PC-9 (cell line): Measurements from ENCODE around the gene PRR29.

Experiments used
- EZH2 ChIP-seq: fragments of 200-600 bp; sonication (generic); IDR thresholded peaks from 2 replicates; pipeline ENCODE4 v1.8.0; 2017; ENCODE audit warnings: antibody characterized with exemption, low read depth
- TF ChIP-seq, protein P1 (sequence below): fragments of 200-600 bp; sonication (generic); conservative IDR thresholded peaks from 2 replicates; pipeline ENCODE4 v1.6.1; 2017; ENCODE audit warnings: mixed run types, antibody characterized with exemption, mild to moderate bottlenecking, moderate library complexity

DNA sequence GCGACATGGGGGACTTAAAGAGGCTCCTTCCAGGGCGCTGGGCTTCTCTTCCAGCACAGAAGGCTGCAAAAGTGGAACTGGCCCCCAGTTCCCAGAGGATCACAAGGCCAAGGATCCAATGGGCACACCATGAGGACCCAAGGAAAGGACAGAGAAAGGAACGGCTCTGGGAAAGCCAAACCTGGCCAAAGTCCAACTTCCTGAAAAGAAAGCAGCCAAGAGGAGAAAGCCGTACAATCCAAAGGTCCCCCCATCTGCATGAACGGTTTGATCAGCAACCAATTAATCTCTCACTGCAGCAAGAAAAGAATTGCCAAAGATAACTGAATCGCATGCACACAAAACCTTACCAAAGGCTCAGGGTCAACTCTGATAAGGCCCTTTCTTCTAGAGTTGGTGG lies 42.1 kb downstream of the PRR29 start:
- TF ChIP-seq, protein P1, sequence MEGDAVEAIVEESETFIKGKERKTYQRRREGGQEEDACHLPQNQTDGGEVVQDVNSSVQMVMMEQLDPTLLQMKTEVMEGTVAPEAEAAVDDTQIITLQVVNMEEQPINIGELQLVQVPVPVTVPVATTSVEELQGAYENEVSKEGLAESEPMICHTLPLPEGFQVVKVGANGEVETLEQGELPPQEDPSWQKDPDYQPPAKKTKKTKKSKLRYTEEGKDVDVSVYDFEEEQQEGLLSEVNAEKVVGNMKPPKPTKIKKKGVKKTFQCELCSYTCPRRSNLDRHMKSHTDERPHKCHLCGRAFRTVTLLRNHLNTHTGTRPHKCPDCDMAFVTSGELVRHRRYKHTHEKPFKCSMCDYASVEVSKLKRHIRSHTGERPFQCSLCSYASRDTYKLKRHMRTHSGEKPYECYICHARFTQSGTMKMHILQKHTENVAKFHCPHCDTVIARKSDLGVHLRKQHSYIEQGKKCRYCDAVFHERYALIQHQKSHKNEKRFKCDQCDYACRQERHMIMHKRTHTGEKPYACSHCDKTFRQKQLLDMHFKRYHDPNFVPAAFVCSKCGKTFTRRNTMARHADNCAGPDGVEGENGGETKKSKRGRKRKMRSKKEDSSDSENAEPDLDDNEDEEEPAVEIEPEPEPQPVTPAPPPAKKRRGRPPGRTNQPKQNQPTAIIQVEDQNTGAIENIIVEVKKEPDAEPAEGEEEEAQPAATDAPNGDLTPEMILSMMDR, result no peak
- no peak for TF ChIP-seq EZH2
